IMR-90 (cell line): ENCODE data around the gene HAUS7. TPM values are rescaled to one million over a fixed set of nuclear protein-coding genes. Genes with fewer than 3 reads are reported as not detected.

ENCODE experiments used
- ATAC-seq: fragments of 200-7000 bp; cut with Tn5 transposase; 2 replicates; pipeline ENCODE4 v1.9.1; 2020; ENCODE audit warnings: low read depth, mild to moderate bottlenecking, moderate library complexity
- BruUV-seq: library from RNA; stranded (reverse); fragments of 400-500 nt; replicated peaks from 2 replicates; lab custom pipeline; 2021; lab: Mats Ljungman, UMichigan
- CTCF ChIA-PET: fragments of 300-600 bp; formaldehyde crosslinking; extraction: SDS; loops from one replicate; lab custom pipeline; 2021; ENCODE audit warnings: antibody characterized with exemption; lab: Yijun Ruan, JAX
- POLR2A ChIA-PET: fragments of 300-600 bp; sonication (Branson Sonifier 250); formaldehyde crosslinking; loops from one replicate; lab custom pipeline; 2022; ENCODE audit warnings: antibody characterized with exemption; ENCODE audit not compliant: unreplicated experiment; lab: Charles Lee
- DNase-seq: peaks from one replicate; pipeline ENCODE4 v3.0.0; 2013
- H2AFZ ChIP-seq: replicated peaks from 2 replicates; pipeline ENCODE3; 2013; ENCODE audit warnings: low read length, mild to moderate bottlenecking; ENCODE audit not compliant: poor library complexity
- H2AK5ac ChIP-seq: 2 replicates; pipeline ENCODE4 v1.6.1; 2013; ENCODE audit warnings: low read depth, low read length, inconsistent platforms
- H2AK9ac ChIP-seq: replicated peaks from 2 replicates; pipeline ENCODE3; 2013; ENCODE audit warnings: mild to moderate bottlenecking, low read depth, low read length, moderate library complexity; ENCODE audit not compliant: poor library complexity
- H2BK120ac ChIP-seq: 2 replicates; pipeline ENCODE4 v1.6.1; 2013; ENCODE audit warnings: low read depth, low read length, inconsistent platforms
- H2BK15ac ChIP-seq: 3 replicates; pipeline ENCODE4 v1.6.1; 2013; ENCODE audit warnings: low read depth, low read length, inconsistent platforms
- H2BK20ac ChIP-seq: 2 replicates; pipeline ENCODE4 v1.6.1; 2013; ENCODE audit warnings: low read depth, mild to moderate bottlenecking, inconsistent platforms, low read length, moderate library complexity
- H2BK5ac ChIP-seq: 2 replicates; pipeline ENCODE4 v1.6.1; 2013; ENCODE audit warnings: mild to moderate bottlenecking, low read depth, low read length, inconsistent platforms; ENCODE audit not compliant: poor library complexity, severe bottlenecking
- H3K14ac ChIP-seq: replicated peaks from 2 replicates; pipeline ENCODE4 v1.6.1; 2013; ENCODE audit warnings: low read depth, low read length, inconsistent platforms
- H3K18ac ChIP-seq: 2 replicates; pipeline ENCODE4 v1.6.1; 2013; ENCODE audit warnings: low read depth, low read length, control low read depth
- H3K23ac ChIP-seq: 2 replicates; pipeline ENCODE4 v1.6.1; 2013; ENCODE audit warnings: low read depth, low read length, inconsistent platforms
- H3K27ac ChIP-seq: 2 replicates; pipeline ENCODE4 v1.5.1; 2013; ENCODE audit warnings: mild to moderate bottlenecking, control low read depth, low read length; ENCODE audit not compliant: insufficient read depth
- H3K27me3 ChIP-seq: 2 replicates; pipeline ENCODE4 v1.6.1; 2013; ENCODE audit warnings: low read length; ENCODE audit not compliant: control insufficient read depth, insufficient read depth
- H3K36me3 ChIP-seq: 2 replicates; pipeline ENCODE4 v1.6.1; 2013; ENCODE audit warnings: low read length, mixed read lengths; ENCODE audit not compliant: control insufficient read depth, insufficient read depth
- H3K4ac ChIP-seq: 2 replicates; pipeline ENCODE4 v1.6.1; 2013; ENCODE audit warnings: low read depth, low read length, inconsistent platforms
- H3K4me1 ChIP-seq: 2 replicates; pipeline ENCODE4 v1.6.1; 2013; ENCODE audit warnings: low read length, mixed read lengths; ENCODE audit not compliant: control insufficient read depth, insufficient read depth
- H3K4me2 ChIP-seq: 2 replicates; pipeline ENCODE4 v1.6.1; 2013; ENCODE audit warnings: low read depth, mild to moderate bottlenecking, control low read depth, low read length, moderate library complexity
- H3K4me3 ChIP-seq: 2 replicates; pipeline ENCODE4 v1.5.1; 2013; ENCODE audit warnings: low read depth, mild to moderate bottlenecking, control low read depth, low read length, moderate library complexity; ENCODE audit not compliant: insufficient read depth
- H3K56ac ChIP-seq: 2 replicates; pipeline ENCODE4 v1.6.1; 2013; ENCODE audit warnings: low read length, inconsistent platforms; ENCODE audit not compliant: insufficient read depth; ENCODE audit errors: extremely low read depth
- H3K79me1 ChIP-seq, 2 experiments: 2 replicates each; pipeline ENCODE4 v1.6.1; 2013; ENCODE audit warnings: low read length in 2 of 2, inconsistent platforms in 1 of 2, low read depth in 1 of 2
- H3K9ac ChIP-seq: 2 replicates; pipeline ENCODE4 v1.6.1; 2013; ENCODE audit warnings: low read depth, low read length, control low read depth
- H3K9me1 ChIP-seq: 2 replicates; pipeline ENCODE4 v1.6.1; 2013; ENCODE audit warnings: low read length, inconsistent platforms; ENCODE audit not compliant: insufficient read depth
- H3K9me3 ChIP-seq: 2 replicates; pipeline ENCODE4 v1.6.1; 2013; ENCODE audit warnings: low read length; ENCODE audit not compliant: control insufficient read depth, insufficient read depth
- H4K20me1 ChIP-seq: 2 replicates; pipeline ENCODE4 v1.6.1; 2013; ENCODE audit warnings: low read length, inconsistent platforms; ENCODE audit not compliant: insufficient read depth
- H4K5ac ChIP-seq: 2 replicates; pipeline ENCODE4 v1.6.1; 2013; ENCODE audit warnings: mild to moderate bottlenecking, low read depth, low read length, control low read depth
- H4K8ac ChIP-seq, 2 experiments: 2 replicates each; pipeline ENCODE4 v1.6.1; 2013; ENCODE audit warnings: low read depth in 2 of 2, low read length in 2 of 2, control low read depth in 1 of 2, inconsistent platforms in 1 of 2
- H4K91ac ChIP-seq: 2 replicates; pipeline ENCODE4 v1.6.1; 2013; ENCODE audit warnings: low read depth, low read length, inconsistent platforms; ENCODE audit not compliant: insufficient read depth
- BHLHE40 ChIP-seq: fragments of 150-350 bp; IDR thresholded peaks from 2 replicates; pipeline ENCODE4 v1.6.1; 2016; ENCODE audit warnings: mild to moderate bottlenecking, low read depth, low read length
- MAFK ChIP-seq: IDR thresholded peaks from 2 replicates; pipeline ENCODE4 v1.6.1; 2012; ENCODE audit warnings: low read depth, low read length, improper control_type of control experiment
- RAD21 ChIP-seq: IDR thresholded peaks from 2 replicates; pipeline ENCODE4 v1.6.1; 2012; ENCODE audit warnings: low read length, improper control_type of control experiment
- RCOR1 ChIP-seq: IDR thresholded peaks from 2 replicates; pipeline ENCODE4 v1.6.1; 2012; ENCODE audit warnings: mild to moderate bottlenecking, low read length, improper control_type of control experiment; ENCODE audit not compliant: insufficient replicate concordance
- WGBS, 2 experiments: methylation state at CpG; one replicate each; pipeline versions ENCODE4 v1.1.5 to v1.1.7; 2013; ENCODE audit warnings: missing lambda C conversion rate in 2 of 2; ENCODE audit not compliant: insufficient read length in 1 of 2; ENCODE audit errors: extremely low coverage in 2 of 2; 5-methylcytosine and 5-hydroxymethylcytosine counted together
- dilution Hi-C: fragments of 300-500 bp; cut with HindIII; formaldehyde crosslinking; loops from one replicate; pipeline ENCODE4 v1.14.3; 2018; ENCODE audit warnings: low sequenced_read_pairs; ENCODE audit not compliant: unreplicated experiment
- in situ Hi-C: fragments of 300-500 bp; cut with MboI; formaldehyde crosslinking; loops from 3 replicates; pipeline ENCODE4 v1.14.3; 2019; ENCODE audit warnings: low sequenced_read_pairs, inconsistent platforms, mixed read lengths
- intact Hi-C: fragments of 100-400 bp; cut with micrococcal nuclease; formaldehyde crosslinking; loops from 2 replicates; pipeline ENCODE4 v1.10.0; 2022
- polyA plus RNA-seq, 3 experiments: library from polyadenylated mRNA; depleted of rRNA; stranded (reverse); fragments of >200 nt; gene quantifications; 2 replicates each; pipeline ENCODE4 v1.2.3, GENCODE V29; 2012; ENCODE audit warnings: low replicate concordance in 1 of 3
- total RNA-seq: library from RNA; depleted of rRNA; stranded (reverse); fragments of >200 nt; gene quantifications from 2 replicates; pipeline ENCODE4 v1.2.3, GENCODE V29; 2012
- TF ChIP-seq, protein P1 (sequence below): fragments of 150-350 bp; IDR thresholded peaks from 2 replicates; pipeline ENCODE4 v1.6.1; 2017; ENCODE audit warnings: mild to moderate bottlenecking, antibody characterized with exemption, low read length, low read depth

HAUS7 gene
- total and polyA plus RNA-seq, 2 of the 4 experiments (the other 2 are of a cell fraction) = 10.8 to 25.9 TPM

DNA sequence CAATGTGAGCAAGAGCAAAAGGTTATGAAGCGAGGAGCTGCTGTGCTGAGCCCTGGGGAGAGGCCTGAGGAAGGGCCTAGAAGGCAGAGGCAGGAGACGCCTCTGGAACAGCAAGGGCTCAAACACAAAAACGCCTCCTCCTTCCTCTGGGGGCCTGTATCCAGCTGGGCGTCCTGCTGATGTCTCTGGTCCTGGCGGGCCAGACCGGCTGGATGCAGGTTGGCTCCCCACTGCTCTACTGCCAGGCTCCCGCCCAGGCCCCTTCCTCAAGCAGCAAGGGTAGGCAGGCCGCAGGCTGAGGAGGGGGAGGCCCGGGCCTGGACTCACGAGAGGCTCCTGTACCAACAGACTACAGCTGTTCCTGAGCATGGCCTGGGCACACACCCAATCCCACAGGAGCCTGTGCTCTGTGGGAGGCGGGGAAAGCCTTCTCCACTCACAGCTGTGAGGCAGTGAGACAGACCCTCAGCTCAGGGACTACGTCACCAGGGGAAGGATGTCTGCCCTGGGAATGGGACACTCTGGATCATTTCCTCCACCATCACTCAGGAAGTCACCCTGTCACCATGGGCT, 2.3 kb downstream of the HAUS7 start:
- Histone ChIP-seq H3K4me1 (peaks cover 10% of the 10 kb centered on the region), H3K4ac (no peak overlapping the region), H2BK15ac (no peak overlapping the region), H3K56ac (no peak overlapping the region), H4K8ac (no peak overlapping the region), H3K27ac (no peak overlapping the region), H3K4me2 (no peak overlapping the region), H2AK9ac (no peak overlapping the region), H3K23ac (no peak overlapping the region), H3K18ac (no peak overlapping the region), H2BK120ac (no peak overlapping the region), H3K36me3 (no peaks in the 10 kb centered on the region; the same call in 1 of the 2 replicates), H3K79me1 (peaks cover 0 to 11% of the 10 kb centered on the region in 2 experiments; a peak in 2 of 4 replicates), H3K14ac (no peak overlapping the region), H4K20me1 (no peaks in the 10 kb centered on the region), H3K4me3 (no peak overlapping the region), H4K91ac (no peak overlapping the region), H3K9ac (no peak overlapping the region), H3K27me3 (no peaks in the 10 kb centered on the region), H2AK5ac (no peak overlapping the region), H2BK20ac (no peak overlapping the region), H3K9me1 (no peaks in the 10 kb centered on the region), H4K5ac (no peak overlapping the region), H2BK5ac (no peak overlapping the region), H3K9me3 (no peaks in the 10 kb centered on the region), H2AFZ (no peak overlapping the region)
- intact Hi-C loops = no loop called here
- dilution Hi-C loops = no loop called here
- TF ChIP-seq, protein P1, sequence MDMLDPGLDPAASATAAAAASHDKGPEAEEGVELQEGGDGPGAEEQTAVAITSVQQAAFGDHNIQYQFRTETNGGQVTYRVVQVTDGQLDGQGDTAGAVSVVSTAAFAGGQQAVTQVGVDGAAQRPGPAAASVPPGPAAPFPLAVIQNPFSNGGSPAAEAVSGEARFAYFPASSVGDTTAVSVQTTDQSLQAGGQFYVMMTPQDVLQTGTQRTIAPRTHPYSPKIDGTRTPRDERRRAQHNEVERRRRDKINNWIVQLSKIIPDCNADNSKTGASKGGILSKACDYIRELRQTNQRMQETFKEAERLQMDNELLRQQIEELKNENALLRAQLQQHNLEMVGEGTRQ = no peak
- no peak for TF ChIP-seq RCOR1
- TF ChIP-seq RAD21 = no peak
- no peak for TF ChIP-seq BHLHE40
- TF ChIP-seq MAFK = no peak
- POLR2A ChIA-PET = no interaction called here
- CTCF ChIA-PET = no interaction called here
- DNase-seq (peak; percentile 6), ATAC-seq (no peak)
- 83% methylated on average over 5 of the region's 12 CpGs; no CpG with 5 or more reads in 1 of the 2 experiments for WGBS, 2 experiments
- in situ Hi-C loops = loop anchor here (25.0 kb wide), 1 partner anchor 431 kb away; no protein-coding TSS in a partner anchor
- BruUV-seq = no TSS peak
